ENCODE measurements around the gene SLC8A1. TPM values are rescaled to one million over a fixed set of nuclear protein-coding genes. Genes with fewer than 3 reads are reported as not detected.

SLC8A1 gene
- total RNA-seq, 1 donor from 2014 or later = 958 TPM

GRCh38 chr2:40204268-40204667, 247.6 kb downstream of the SLC8A1 start:
- intact Hi-C loops (cut with DNase I) = no loop called here
- no peak for ATAC-seq (ENCODE audit: poor library complexity)

GRCh38 chr2:40202798-40203400, 249.0 kb downstream of the SLC8A1 start:
- DNase-seq = no peak
- intact Hi-C loops (cut with DNase I) = no loop called here
- peak; percentile 19 for ATAC-seq (ENCODE audit: poor library complexity)

More at GRCh38 chr2:40204268-40204667, 247.6 kb downstream of the SLC8A1 start:
- DNase-seq = no peak

DNA sequence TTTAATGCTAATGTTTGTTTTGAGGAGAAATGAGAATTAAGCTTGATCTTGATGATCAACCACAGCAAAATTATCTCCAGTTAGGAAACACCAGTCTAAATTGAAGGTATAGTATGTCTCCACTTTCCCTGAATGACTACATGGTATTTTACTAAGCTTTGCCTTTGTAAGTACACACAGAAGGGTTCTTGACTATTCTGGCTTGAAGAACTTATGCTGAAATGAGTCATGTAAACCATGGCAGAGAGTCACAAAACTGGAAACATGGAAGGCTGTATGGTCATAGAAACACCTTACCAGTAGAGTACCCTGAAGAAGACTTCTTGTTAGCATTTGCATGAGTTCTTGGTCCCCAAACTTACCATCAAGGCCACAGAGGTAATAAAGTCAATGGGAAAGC, 250.5 kb downstream of the SLC8A1 start:
- intact Hi-C loops (cut with DNase I) = no loop called here
- DNase-seq (no peak), ATAC-seq (ENCODE audit: poor library complexity) (no peak)

- ATAC-seq (ENCODE audit: poor library complexity) = no peak
- no peak for DNase-seq
- intact Hi-C loops (cut with DNase I) = no loop called here
Measured at GRCh38 chr2:40200366-40200915, 251.4 kb downstream of the SLC8A1 start.

DNA sequence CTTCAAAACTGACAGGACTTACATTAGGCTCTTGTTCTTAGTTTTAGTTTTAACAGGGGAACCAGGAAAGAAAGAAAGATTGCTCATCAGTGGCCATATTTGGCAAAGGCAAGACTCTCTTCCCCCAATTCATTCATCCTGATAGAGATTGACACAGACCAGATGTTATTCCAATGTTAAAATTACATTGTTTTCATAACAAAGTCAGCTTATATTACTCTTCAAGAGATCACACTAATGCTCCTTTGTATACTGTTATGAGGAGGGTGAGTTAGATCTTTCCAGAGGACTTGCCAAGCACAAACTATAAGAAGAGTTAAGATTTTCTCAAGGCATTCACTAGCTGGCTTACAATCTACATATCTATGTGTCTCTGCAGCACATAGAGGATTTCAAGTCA, 252.1 kb downstream of the SLC8A1 start:
- ATAC-seq (ENCODE audit: poor library complexity) = no peak
- intact Hi-C loops (cut with DNase I) = no loop called here
- no peak for DNase-seq

DNA sequence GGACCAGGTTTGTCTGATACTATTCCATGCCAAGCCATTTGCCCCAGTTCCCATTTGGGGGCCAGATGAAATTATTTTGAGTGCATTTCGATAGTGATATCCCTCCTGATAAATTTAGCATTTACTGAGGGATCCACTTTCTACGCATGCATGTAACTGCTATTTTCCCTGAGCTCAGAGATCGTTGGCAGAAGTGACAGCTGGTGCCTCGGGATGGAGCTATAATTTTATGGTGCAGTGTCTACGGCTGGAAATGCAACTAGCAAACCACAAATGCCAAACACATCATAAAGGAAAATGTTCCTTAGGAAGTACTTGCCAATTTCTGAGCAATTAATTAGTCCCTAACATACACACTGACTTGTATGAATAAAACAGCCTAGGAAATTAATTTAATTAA, 254.8 kb downstream of the SLC8A1 start:
- ATAC-seq (ENCODE audit: poor library complexity) = no peak
- intact Hi-C loops (cut with DNase I) = no loop called here
- no peak for DNase-seq

DNA sequence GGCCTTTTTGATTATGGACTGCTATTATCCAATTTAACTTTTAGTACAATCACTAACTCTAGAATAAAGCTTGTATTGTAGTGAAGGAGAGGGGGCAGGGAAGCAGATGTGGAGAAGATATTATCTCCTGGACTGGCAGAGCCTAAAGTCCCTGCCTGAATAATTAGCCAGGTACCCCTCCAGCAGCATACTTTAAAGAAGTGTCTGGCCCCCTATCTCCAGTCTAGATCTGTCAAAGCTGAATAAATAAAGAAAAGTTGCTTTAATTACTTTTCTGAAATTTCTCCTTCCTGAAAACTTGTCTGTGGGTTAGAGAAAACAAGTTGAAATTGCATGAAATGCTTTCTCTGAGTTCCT, 258.2 kb downstream of the SLC8A1 start:
- no peak for DNase-seq
- intact Hi-C loops (cut with DNase I) = no loop called here
- ATAC-seq (ENCODE audit: poor library complexity) = no peak

DNA sequence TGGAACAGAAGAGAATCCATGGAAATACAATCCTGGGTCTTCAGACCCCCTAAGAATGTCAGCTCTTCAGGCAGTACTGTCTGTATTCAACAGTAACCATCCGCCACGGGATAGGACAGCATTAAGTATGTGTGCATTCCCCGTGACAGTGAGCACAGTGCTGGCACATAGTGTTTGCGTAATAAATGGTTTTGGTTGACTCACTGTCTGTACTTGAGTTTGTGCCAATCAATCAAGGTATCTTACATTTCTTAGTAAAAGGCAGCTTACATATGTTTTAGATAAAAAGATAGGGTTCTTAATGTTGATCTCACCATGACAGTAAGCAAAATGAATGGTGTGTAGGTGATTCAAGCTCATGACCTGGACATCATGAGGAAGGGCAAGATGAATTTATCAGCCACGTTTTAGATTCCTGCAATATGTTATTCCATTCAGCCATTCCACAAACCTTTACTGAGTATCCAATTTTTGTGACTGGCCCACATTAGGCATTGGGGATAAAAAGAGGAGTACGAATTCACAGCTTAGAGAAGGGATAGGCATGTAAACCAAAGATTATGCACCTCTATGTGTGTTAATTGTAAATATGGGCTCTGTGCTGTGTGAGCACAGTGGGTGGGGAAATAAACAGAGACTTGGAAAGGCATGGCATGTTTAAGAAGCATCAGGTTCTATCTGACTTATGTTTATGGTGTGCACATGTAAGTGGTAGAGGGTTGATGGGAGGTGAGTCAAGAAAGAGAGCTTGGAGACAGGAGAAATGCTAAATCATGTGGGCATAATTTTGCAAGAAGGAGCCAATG, 258.8 kb downstream of the SLC8A1 start:
- intact Hi-C loops (cut with DNase I) = no loop called here
- no peak for DNase-seq
- ATAC-seq (ENCODE audit: poor library complexity) = no peak

- DNase-seq = no peak
- ATAC-seq (ENCODE audit: poor library complexity) = no peak
- intact Hi-C loops (cut with DNase I) = no loop called here
Measured at GRCh38 chr2:40190457-40190856, 261.4 kb downstream of the SLC8A1 start.

DNA sequence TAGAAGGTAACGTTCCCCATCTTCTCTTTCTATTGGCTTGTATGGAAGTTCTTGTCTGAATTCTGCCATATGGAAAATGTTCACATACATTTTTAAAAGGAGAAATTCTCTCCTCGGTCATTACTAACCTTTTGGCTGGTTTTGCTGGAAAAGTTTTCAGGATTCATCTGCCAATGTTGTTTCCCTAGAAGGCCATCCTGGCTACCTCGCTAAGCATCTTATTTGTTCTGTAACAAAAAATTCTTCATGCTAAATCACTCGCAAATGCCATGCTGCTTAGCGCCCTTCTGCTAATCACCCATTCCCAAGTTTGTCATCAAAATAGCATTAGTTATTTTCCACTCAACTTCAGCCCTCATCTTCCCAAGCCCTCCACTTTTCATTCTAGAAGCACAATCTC, 262.0 kb downstream of the SLC8A1 start:
- intact Hi-C loops (cut with DNase I) = no loop called here
- no peak for ATAC-seq (ENCODE audit: poor library complexity)
- no peak for DNase-seq

GRCh38 chr2:40187054-40187453, 264.8 kb downstream of the SLC8A1 start:
- ATAC-seq (ENCODE audit: poor library complexity) (no peak), DNase-seq (no peak)
- intact Hi-C loops (cut with DNase I) = no loop called here

- no peak for ATAC-seq (ENCODE audit: poor library complexity)
- intact Hi-C loops (cut with DNase I) = no loop called here
- no peak for DNase-seq
Measured at GRCh38 chr2:40184551-40184950, 267.3 kb downstream of the SLC8A1 start.

GRCh38 chr2:40181855-40182254, 270.0 kb downstream of the SLC8A1 start:
- ATAC-seq (ENCODE audit: poor library complexity) (peak; percentile 59), DNase-seq (no peak)
- intact Hi-C loops (cut with DNase I) = no loop called here

- DNase-seq (no peak), ATAC-seq (ENCODE audit: poor library complexity) (no peak)
- intact Hi-C loops (cut with DNase I) = no loop called here
Measured at GRCh38 chr2:40179801-40180200, 272.1 kb downstream of the SLC8A1 start.

DNA sequence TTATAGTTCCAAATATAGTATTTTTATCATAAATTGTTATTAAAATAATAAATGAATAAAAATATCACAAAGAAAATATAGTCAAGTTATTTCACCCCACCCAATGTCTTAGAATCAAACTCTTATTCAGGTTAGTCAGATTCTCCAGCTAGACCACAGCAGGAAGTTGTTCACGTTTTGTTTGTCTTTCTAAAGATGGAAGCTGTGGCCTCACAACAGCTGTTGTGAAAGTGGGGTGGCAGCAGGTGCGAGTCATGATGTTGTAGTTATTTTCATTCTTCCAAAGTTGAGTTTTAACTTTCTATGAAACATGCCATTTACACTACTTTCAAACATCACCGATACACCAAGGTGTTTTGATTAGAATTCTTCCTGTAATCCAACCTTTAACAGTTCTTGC, 272.9 kb downstream of the SLC8A1 start:
- intact Hi-C loops (cut with DNase I) = no loop called here
- ATAC-seq (ENCODE audit: poor library complexity) = no peak
- DNase-seq = no peak

DNA sequence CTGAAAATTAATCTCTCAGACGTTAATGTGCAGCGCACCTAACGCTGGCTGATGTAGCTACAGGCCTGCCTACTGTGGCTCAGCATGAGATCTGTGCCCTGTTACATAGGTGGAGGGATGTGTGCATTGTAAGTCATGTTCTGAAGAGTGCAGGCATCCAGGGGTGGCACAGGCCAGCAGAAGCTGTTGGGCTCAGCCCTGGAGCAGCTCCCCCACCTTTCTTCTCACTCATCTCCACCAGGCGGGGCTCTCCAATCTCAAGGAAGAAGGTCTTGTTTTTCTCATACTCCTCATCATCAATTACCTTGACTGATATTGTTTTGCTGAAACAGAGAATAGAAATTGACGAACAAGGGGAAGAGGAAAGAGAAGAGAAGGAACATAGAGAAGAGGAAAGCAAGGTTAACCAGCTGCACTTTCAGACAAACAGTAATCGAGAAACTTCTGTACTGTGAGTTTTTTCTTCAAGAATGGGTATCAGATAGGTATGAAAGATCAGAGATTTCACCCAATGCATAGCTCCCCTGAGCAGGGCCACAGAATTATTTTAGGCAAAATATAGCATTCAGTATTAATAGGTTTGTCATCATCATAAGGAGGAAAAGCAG, 273.6 kb downstream of the SLC8A1 start:
- ATAC-seq (ENCODE audit: poor library complexity) = no peak
- intact Hi-C loops (cut with DNase I) = no loop called here
- no peak for DNase-seq

DNA sequence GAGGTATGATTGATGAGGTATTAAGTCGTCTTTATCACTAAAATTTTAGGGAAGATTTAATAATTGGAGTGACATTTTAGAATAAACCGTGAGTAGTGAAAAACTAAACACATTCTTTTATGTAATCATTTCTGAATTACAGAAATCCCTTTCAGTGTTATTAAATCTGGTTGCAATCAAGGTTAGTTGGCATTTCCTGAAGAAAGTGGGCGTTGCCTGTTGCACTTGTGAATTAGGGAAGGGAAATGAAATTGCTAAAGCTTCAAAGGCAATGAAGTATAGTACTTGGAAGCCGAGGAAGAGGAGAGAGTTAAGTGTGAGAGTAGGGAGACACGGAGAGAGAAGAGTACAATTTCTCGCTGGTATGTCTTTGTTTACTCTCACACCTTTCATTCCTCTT, 274.5 kb downstream of the SLC8A1 start:
- DNase-seq = no peak
- intact Hi-C loops (cut with DNase I) = no loop called here
- ATAC-seq (ENCODE audit: poor library complexity) = no peak

- intact Hi-C loops (cut with DNase I) = no loop called here
- ATAC-seq (ENCODE audit: poor library complexity) (no peak), DNase-seq (no peak)
Measured at GRCh38 chr2:40173276-40173675, 278.6 kb downstream of the SLC8A1 start.

- intact Hi-C loops (cut with DNase I) = no loop called here
- no peak for DNase-seq
- no peak for ATAC-seq (ENCODE audit: poor library complexity)
Measured at GRCh38 chr2:40169856-40170255, 282.0 kb downstream of the SLC8A1 start.

DNA sequence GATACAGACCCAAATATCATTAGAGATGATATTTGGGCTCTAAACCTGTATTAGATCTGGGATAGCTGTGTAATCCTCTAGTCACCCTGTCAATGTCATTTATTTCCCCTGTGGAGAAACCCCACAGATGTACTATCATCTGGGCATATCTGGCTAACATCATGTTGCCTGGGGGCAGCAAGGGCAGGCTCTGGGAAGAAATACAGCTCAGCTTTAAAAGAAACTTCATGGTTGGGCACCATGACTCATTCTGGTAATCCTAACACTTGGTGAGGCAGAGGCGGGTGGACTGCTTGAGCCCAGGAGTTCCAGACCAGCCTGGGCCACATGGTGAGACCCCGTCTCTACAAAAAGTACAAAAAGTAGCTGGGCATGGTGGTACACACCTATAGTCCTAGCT, 282.5 kb downstream of the SLC8A1 start:
- no peak for DNase-seq
- intact Hi-C loops (cut with DNase I) = no loop called here
- ATAC-seq (ENCODE audit: poor library complexity) = no peak
